Measurements from ENCODE around the gene PLEKHA5.

PLEKHA5 gene

DNA sequence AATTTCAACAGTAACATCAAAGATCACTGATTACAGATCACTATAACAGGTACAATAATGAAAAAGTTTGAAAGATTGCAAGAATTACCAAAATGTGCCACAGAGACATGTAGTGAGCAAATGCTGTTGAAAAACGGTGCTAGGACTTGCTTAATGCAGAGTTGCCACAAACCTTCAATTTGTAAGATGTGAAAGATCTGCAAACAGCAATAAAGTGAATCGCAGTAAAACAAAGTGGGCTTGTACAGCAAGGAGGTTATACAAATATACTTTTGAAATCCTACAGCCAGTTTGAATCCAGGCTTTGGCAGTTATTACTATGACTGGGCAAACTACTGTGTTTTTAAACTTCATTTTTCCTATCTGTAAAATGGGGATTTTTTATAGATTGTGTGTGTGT lies 1.0 kb upstream of the PLEKHA5 start:
- no peaks in the 10 kb centered on the region for H3K27me3 ChIP-seq (ENCODE audit: control insufficient read depth, insufficient read depth, low read length, poor library complexity, severe bottlenecking)
- no peak overlapping the region for H3K4me3 ChIP-seq (ENCODE audit: insufficient read depth, low read depth, low read length)
- H3K9me3 ChIP-seq (ENCODE audit: control insufficient read depth, low read length) = no peaks in the 10 kb centered on the region
- H3K27ac ChIP-seq (ENCODE audit: insufficient read depth, low read depth, low read length, poor library complexity, severe bottlenecking) = no peak overlapping the region
- peaks cover 3% of the 10 kb centered on the region for H3K4me1 ChIP-seq (ENCODE audit: control insufficient read depth, insufficient read depth, low read length)
- H3K36me3 ChIP-seq (ENCODE audit: control insufficient read depth, insufficient read depth, low read length) = no peaks in the 10 kb centered on the region
- WGBS, 2 experiments = 95 to 97% methylated on average over 2 of the region's 2 CpGs

DNA sequence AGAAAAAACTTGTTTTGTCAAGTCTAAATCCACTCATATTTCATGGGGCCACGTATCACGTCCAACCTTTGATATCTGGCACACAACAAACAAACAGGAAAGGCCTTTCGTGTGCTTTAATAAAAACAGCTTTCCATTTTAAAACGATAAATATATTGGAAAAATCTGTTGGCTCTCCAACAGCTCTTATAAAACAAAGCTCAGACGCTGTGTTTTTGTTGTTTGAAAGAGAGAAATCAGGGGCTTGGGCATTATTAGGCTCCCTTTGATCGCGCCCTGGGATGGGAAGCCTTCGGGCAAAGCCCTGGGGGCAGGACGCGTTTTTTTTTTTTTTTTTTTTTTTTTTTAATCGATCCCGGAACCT lies 429 bp upstream of the PLEKHA5 start:
- no peaks in the 10 kb centered on the region for H3K9me3 ChIP-seq (ENCODE audit: control insufficient read depth, low read length)
- H3K36me3 ChIP-seq (ENCODE audit: control insufficient read depth, insufficient read depth, low read length) = no peaks in the 10 kb centered on the region
- WGBS, 2 experiments = 5 to 11% methylated on average over 10 to 12 of the region's 12 CpGs
- no peak overlapping the region for H3K4me3 ChIP-seq (ENCODE audit: insufficient read depth, low read depth, low read length)
- peaks cover 3% of the 10 kb centered on the region for H3K4me1 ChIP-seq (ENCODE audit: control insufficient read depth, insufficient read depth, low read length)
- no peaks in the 10 kb centered on the region for H3K27me3 ChIP-seq (ENCODE audit: control insufficient read depth, insufficient read depth, low read length, poor library complexity, severe bottlenecking)
- H3K27ac ChIP-seq (ENCODE audit: insufficient read depth, low read depth, low read length, poor library complexity, severe bottlenecking) = no peak overlapping the region

DNA sequence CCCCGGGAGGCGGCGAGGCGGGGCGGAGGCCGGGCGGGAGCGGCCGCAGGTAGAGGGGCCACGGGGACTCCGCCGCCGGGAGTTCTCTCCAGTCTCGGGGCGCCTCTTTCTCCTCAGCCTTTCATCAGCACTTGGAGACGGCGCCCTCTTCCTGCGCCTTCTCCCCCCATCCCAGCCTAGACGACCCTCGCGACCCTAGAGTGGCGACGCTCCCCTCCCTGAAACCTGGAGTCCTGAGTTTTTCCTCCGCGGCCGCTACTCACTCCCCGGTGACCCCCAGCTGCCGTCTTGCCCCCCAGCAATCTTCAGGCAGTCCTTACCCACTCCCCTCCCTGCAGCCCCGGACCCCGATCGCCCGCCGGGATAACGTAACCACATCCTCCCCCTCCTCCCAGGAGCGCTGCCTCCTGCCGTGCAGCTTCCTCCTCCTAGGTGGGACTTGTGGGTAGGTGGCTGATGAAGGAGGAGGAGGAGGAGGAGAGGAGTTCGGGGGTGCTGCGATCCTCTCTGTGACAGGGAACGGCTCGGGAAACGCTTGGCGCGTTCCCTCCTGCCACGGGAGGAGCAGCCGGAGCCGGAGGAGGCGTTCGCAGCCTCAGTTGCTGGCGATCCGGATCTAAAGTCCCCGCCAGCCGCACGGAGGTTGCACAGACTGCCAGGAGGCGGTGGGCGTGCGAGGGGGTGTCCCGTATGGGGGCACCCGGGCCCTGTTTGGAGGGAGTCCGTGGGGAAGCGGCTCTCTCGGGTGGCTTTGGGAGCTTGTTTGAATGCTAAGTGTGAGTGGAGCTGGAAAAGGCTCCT lies 891 bp downstream of the PLEKHA5 start:
- WGBS, 2 experiments = 0% methylated on average over 53 to 60 of the region's 61 CpGs
- H3K27ac ChIP-seq (ENCODE audit: insufficient read depth, low read depth, low read length, poor library complexity, severe bottlenecking) = peak overlapping the region; percentile 78
- peak overlapping the region; percentile 91 for H3K4me3 ChIP-seq (ENCODE audit: insufficient read depth, low read depth, low read length)
- no peaks in the 10 kb centered on the region for H3K9me3 ChIP-seq (ENCODE audit: control insufficient read depth, low read length)
- no peaks in the 10 kb centered on the region for H3K27me3 ChIP-seq (ENCODE audit: control insufficient read depth, insufficient read depth, low read length, poor library complexity, severe bottlenecking)
- H3K4me1 ChIP-seq (ENCODE audit: control insufficient read depth, insufficient read depth, low read length) = peaks cover 3% of the 10 kb centered on the region
- no peaks in the 10 kb centered on the region for H3K36me3 ChIP-seq (ENCODE audit: control insufficient read depth, insufficient read depth, low read length)

DNA sequence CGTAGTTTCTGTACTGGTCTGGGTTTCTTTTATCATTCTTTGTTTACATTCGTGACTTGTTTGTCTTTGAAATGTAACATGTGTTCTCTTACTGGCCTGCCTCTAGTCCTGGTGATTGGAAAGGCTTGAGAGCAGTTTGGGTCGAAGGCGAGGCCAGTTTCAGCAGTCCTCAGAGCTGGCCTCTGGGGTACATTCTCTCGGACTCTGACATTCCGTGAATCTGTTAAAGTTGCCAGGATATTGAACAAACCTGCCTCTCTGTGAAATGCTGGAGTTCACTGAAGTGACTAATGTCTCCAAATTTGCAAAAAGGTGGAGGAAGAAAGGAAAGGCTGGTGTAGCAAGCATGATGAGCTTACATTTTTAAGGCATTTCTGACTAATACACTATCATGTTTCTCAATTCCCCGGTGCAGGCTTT lies 1.5 kb downstream of the PLEKHA5 start:
- H3K4me1 ChIP-seq (ENCODE audit: control insufficient read depth, insufficient read depth, low read length) = peaks cover 3% of the 10 kb centered on the region
- peak overlapping the region; percentile 78 for H3K27ac ChIP-seq (ENCODE audit: insufficient read depth, low read depth, low read length, poor library complexity, severe bottlenecking)
- no peaks in the 10 kb centered on the region for H3K9me3 ChIP-seq (ENCODE audit: control insufficient read depth, low read length)
- H3K4me3 ChIP-seq (ENCODE audit: insufficient read depth, low read depth, low read length) = peak overlapping the region; percentile 91
- no peaks in the 10 kb centered on the region for H3K36me3 ChIP-seq (ENCODE audit: control insufficient read depth, insufficient read depth, low read length)
- H3K27me3 ChIP-seq (ENCODE audit: control insufficient read depth, insufficient read depth, low read length, poor library complexity, severe bottlenecking) = no peaks in the 10 kb centered on the region
- WGBS, 2 experiments = 0 to 2% methylated on average over 7 of the region's 7 CpGs

DNA sequence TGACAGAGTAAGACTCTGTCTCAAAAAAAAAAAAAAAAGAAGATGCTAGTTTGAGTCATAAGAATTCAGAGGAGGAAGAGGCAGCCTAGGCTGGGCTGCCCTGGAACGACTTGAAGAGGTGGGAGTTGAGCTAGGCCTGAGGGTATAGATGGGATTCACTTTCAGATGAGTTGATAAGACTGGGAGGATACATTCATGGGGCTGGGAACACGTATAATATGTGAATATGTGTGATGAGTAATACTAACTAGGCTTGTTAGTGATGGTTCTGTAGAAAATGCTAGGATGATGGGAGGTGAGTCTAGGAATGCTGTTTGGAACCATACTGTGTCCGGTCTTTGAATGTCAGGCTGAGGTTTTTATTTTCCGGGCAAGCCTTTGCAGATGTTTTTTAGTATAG lies 9.0 kb downstream of the PLEKHA5 start:
- Histone ChIP-seq H3K27ac (ENCODE audit: insufficient read depth, low read depth, low read length, poor library complexity, severe bottlenecking) (peak overlapping the region; percentile 58), H3K36me3 (ENCODE audit: control insufficient read depth, insufficient read depth, low read length) (no peaks in the 10 kb centered on the region)
- WGBS, 2 experiments = 79 to 85% methylated on average over 4 of the region's 4 CpGs

DNA sequence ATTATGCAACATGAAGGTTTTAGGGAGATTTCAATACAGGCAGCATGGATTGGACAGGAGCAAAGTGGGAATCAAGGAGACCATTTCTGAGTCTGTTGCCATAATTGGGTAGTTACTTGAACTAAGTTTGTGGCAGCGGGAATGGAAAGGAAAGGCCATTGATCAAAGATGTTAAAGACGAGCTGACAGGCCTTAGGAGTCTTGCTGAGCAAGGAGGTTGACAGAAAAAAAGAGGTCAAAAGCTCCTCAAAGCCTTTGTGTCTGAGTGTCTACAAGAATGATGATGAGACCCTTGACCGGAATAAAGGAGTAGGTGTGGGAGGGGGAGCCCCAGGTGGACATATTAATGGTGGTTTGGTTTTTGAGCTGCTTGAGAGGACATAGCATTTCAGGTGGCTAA lies 9.4 kb downstream of the PLEKHA5 start:
- Histone ChIP-seq H3K27ac (ENCODE audit: insufficient read depth, low read depth, low read length, poor library complexity, severe bottlenecking) (peak overlapping the region; percentile 58), H3K36me3 (ENCODE audit: control insufficient read depth, insufficient read depth, low read length) (peaks cover under 1% of the 10 kb centered on the region), H3K4me3 (ENCODE audit: insufficient read depth, low read depth, low read length) (no peak overlapping the region), H3K9me3 (ENCODE audit: control insufficient read depth, low read length) (no peaks in the 10 kb centered on the region), H3K4me1 (ENCODE audit: control insufficient read depth, insufficient read depth, low read length) (peaks cover 19% of the 10 kb centered on the region), H3K27me3 (ENCODE audit: control insufficient read depth, insufficient read depth, low read length, poor library complexity, severe bottlenecking) (no peaks in the 10 kb centered on the region)
- WGBS, 2 experiments = 23 to 28% methylated on average over 3 of the region's 3 CpGs

More for the DNA sequence above, 9.0 kb downstream of the PLEKHA5 start:
- Histone ChIP-seq H3K4me1 (ENCODE audit: control insufficient read depth, insufficient read depth, low read length) (peaks cover 19% of the 10 kb centered on the region), H3K9me3 (ENCODE audit: control insufficient read depth, low read length) (no peaks in the 10 kb centered on the region), H3K4me3 (ENCODE audit: insufficient read depth, low read depth, low read length) (no peak overlapping the region), H3K27me3 (ENCODE audit: control insufficient read depth, insufficient read depth, low read length, poor library complexity, severe bottlenecking) (no peaks in the 10 kb centered on the region)

DNA sequence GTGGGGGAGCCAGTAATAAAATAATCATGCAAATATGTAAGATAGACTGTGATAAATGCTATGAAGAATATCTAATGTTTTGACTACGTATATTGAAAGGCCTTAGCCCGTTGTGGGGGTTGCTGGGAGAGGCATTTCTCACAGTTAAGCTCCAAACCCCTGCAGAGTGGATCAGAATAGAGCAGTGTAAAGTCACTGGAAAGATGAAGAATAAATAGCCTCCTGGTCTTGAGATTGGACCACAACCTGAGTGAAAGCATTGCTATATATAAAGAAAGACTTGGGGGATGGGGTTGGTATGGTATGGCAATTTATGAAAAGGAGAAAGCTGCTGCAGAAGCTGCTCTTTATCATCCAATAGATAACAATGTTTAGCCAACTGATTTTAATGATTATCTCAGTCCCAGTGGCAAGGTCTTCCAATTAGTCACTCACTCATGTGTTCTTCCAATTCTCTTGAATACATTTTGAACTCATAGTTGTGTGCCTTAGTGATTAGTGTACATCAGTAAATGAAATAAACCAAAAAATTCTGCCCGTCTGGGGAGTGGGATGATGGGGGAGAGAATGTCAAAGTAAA lies 10.2 kb downstream of the PLEKHA5 start:
- Histone ChIP-seq H3K27me3 (ENCODE audit: control insufficient read depth, insufficient read depth, low read length, poor library complexity, severe bottlenecking) (no peaks in the 10 kb centered on the region), H3K36me3 (ENCODE audit: control insufficient read depth, insufficient read depth, low read length) (peaks cover 8% of the 10 kb centered on the region), H3K4me1 (ENCODE audit: control insufficient read depth, insufficient read depth, low read length) (peaks cover 19% of the 10 kb centered on the region), H3K27ac (ENCODE audit: insufficient read depth, low read depth, low read length, poor library complexity, severe bottlenecking) (peak overlapping the region; percentile 47), H3K9me3 (ENCODE audit: control insufficient read depth, low read length) (no peaks in the 10 kb centered on the region), H3K4me3 (ENCODE audit: insufficient read depth, low read depth, low read length) (no peak overlapping the region)
- WGBS, 2 experiments = 30 to 49% methylated on average over 2 of the region's 3 CpGs

DNA sequence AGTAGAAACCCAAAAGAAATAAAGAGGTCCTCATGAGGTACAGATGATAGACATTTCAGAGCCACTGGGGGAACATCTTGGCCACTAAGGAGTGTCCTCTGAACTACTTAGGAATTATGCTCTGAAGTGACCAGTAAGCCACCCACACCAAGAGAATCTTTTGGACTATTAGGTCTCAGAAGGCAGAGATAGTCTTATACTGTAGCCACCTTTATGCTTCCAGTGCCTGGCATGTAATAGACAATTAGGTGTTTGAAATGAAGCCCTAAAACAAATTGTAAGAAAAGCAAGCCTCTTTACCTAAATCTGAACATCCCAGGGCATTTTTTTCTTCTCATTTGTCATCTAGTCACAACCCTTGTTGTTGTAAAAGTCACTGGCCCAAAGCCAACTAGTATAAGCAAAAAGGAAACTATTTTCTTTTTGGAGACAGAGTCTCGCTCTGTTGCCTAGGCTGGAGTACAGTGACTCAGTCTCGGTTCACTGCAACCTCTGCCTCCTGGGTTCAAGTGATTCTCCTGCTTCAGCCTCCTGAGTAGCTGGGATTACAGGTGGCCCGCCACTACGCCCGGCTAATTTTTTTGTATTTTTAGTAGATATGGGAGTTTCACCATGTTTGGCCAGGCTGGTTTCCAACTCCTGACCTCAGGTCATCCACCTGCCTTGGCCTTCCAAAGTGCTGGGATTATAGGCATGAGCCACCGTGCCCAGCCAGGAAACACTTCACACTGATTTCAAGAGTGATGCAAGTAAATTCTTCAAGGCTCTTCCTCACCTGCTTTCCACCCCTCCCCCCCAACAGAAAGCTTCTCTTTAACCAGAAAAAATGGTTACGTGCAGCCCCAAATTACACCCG lies 11.1 kb downstream of the PLEKHA5 start:
- no peak overlapping the region for H3K4me3 ChIP-seq (ENCODE audit: insufficient read depth, low read depth, low read length)
- H3K36me3 ChIP-seq (ENCODE audit: control insufficient read depth, insufficient read depth, low read length) = peaks cover 8% of the 10 kb centered on the region
- H3K4me1 ChIP-seq (ENCODE audit: control insufficient read depth, insufficient read depth, low read length) = peaks cover 19% of the 10 kb centered on the region
- no peaks in the 10 kb centered on the region for H3K27me3 ChIP-seq (ENCODE audit: control insufficient read depth, insufficient read depth, low read length, poor library complexity, severe bottlenecking)
- H3K27ac ChIP-seq (ENCODE audit: insufficient read depth, low read depth, low read length, poor library complexity, severe bottlenecking) = no peak overlapping the region
- H3K9me3 ChIP-seq (ENCODE audit: control insufficient read depth, low read length) = no peaks in the 10 kb centered on the region
- WGBS, 2 experiments = 94 to 95% methylated on average over 8 of the region's 8 CpGs

DNA sequence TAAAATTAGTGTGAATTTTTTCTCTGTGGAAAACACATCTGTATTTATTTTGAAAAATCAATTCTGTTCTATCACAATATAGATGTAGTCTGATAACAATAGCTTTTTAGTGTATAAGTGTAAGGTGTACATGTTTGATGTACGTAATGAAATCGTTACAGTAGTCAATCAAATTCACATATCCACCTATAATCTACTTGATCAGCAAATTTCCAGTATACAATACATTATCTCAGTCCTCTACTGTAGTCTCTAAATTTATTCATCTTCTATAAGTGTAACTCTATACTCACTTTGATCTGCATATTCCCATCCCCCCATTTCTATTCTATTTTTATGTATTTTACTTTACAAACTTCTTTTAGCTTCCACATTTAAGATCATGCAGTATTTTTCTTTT lies 13.0 kb downstream of the PLEKHA5 start:
- H3K27ac ChIP-seq (ENCODE audit: insufficient read depth, low read depth, low read length, poor library complexity, severe bottlenecking) = no peak overlapping the region
- no peak overlapping the region for H3K4me3 ChIP-seq (ENCODE audit: insufficient read depth, low read depth, low read length)
- H3K27me3 ChIP-seq (ENCODE audit: control insufficient read depth, insufficient read depth, low read length, poor library complexity, severe bottlenecking) = no peaks in the 10 kb centered on the region
- peaks cover 18% of the 10 kb centered on the region for H3K4me1 ChIP-seq (ENCODE audit: control insufficient read depth, insufficient read depth, low read length)
- WGBS, 2 experiments = 89 to 95% methylated on average over 2 of the region's 2 CpGs
- peaks cover 8% of the 10 kb centered on the region for H3K36me3 ChIP-seq (ENCODE audit: control insufficient read depth, insufficient read depth, low read length)
- no peaks in the 10 kb centered on the region for H3K9me3 ChIP-seq (ENCODE audit: control insufficient read depth, low read length)

DNA sequence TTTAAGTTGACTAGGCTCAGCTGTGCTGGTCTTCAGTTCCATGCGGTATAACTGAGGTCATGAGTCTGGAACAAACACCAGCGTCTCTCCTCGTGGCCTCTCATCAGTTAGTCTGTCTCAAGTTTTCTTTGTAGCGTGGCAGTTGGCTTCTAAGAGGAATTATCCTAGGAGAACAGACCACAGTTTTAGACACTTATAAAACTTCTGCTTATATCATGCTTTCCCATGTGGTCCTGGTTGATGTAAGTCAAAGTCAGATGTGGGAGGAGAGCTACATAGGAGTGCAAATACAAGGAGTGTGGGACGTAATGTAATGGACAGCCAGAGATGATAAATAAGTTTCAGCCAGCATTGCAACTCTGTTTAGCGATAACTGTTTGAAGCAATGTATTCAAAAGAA lies 14.8 kb downstream of the PLEKHA5 start:
- Histone ChIP-seq H3K9me3 (ENCODE audit: control insufficient read depth, low read length) (no peaks in the 10 kb centered on the region), H3K36me3 (ENCODE audit: control insufficient read depth, insufficient read depth, low read length) (peaks cover 16% of the 10 kb centered on the region), H3K27ac (ENCODE audit: insufficient read depth, low read depth, low read length, poor library complexity, severe bottlenecking) (no peak overlapping the region), H3K27me3 (ENCODE audit: control insufficient read depth, insufficient read depth, low read length, poor library complexity, severe bottlenecking) (no peaks in the 10 kb centered on the region), H3K4me3 (ENCODE audit: insufficient read depth, low read depth, low read length) (no peak overlapping the region), H3K4me1 (ENCODE audit: control insufficient read depth, insufficient read depth, low read length) (peaks cover 7% of the 10 kb centered on the region)
- 98% methylated on average over 6 of the region's 6 CpGs for WGBS, 2 experiments

Measured in ectodermal cell (in vitro differentiated cells).